Subcutaneous adipose tissue (tissue), 4 donors: Measurements from ENCODE around the gene EXT2. TPM values are rescaled to one million over a fixed set of nuclear protein-coding genes. Genes with fewer than 3 reads are reported as not detected.

Source experiments
- total RNA-seq, 4 donors: library from RNA; depleted of rRNA; stranded (reverse); fragments of >200 nt; gene quantifications; one replicate each; pipeline ENCODE4 v1.1.0, GENCODE V29; 2016
- TF ChIP-seq, protein P1 (sequence below): fragments of 450-650 bp; IDR thresholded peaks from one replicate; pipeline ENCODE4 v1.5.1; 2016; ENCODE audit warnings: low read depth, mild to moderate bottlenecking, control low read depth, antibody characterized with exemption, moderate library complexity

The EXT2 gene
- 10 to 100 TPM; 48.6 to 63.9 (median 54.8) TPM for total RNA-seq

DNA sequence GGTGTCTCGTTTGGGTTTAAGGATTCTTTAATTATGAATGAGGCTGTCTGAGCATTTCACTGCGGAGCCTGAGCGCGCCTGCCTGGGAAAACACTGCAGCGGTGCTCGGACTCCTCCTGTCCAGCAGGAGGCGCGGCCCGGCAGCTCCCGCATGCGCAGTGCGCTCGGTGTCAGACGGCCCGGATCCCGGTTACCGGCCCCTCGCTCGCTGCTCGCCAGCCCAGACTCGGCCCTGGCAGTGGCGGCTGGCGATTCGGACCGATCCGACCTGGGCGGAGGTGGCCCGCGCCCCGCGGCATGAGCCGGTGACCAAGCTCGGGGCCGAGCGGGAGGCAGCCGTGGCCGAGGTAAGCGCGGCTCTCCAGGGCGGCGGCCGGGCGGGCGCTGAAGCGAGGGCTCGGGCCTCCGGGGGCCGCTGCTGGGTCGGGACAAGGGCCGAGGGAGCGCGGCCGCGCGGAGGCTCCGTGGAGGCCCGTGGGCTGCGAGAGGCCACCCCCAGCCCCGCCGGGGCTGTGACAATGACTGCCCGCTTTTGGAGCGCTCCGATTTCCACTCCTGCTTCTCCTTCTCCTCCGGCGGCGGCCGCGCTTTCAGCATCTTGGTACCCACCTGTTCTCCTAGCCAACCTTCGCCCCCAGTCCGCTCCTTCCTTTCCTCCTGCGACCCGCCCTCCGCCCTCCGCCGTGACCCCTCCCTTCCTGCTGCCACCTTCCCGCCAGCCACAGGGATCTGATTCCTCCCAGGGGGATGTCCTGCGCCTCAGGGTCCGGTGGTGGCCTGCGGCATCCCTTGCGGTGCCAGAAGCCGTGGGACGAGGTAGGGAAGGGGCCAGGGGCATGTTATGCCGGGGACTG lies at the start of gene EXT2:
Gene EXT2, plus strand, starts transcription at position 173 of the 854 bp plus-strand sequence. CDS start 12,035 bp downstream, outside the sequence.
- TF ChIP-seq, protein P1, sequence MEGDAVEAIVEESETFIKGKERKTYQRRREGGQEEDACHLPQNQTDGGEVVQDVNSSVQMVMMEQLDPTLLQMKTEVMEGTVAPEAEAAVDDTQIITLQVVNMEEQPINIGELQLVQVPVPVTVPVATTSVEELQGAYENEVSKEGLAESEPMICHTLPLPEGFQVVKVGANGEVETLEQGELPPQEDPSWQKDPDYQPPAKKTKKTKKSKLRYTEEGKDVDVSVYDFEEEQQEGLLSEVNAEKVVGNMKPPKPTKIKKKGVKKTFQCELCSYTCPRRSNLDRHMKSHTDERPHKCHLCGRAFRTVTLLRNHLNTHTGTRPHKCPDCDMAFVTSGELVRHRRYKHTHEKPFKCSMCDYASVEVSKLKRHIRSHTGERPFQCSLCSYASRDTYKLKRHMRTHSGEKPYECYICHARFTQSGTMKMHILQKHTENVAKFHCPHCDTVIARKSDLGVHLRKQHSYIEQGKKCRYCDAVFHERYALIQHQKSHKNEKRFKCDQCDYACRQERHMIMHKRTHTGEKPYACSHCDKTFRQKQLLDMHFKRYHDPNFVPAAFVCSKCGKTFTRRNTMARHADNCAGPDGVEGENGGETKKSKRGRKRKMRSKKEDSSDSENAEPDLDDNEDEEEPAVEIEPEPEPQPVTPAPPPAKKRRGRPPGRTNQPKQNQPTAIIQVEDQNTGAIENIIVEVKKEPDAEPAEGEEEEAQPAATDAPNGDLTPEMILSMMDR = no peak

DNA sequence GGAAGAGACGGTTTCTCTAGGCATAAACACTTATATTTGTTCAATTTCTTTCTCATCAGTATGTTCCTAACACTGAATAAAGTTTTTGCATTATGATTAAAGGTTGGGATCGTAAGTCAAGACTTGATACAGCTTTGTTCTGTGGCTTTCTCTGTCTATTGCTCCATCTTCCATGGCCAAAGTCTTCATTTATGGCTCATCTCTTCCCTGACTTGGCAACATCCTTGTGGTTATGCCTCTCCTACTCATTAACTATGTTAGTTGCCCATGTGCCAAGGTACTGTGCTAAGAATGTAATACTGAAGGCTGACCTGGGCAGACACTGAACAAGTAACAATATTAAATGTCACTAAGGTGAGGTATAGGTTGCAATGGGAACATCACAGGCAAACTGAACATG lies 49.3 kb upstream of the EXT2 start:
- TF ChIP-seq, protein P1 = no peak

DNA sequence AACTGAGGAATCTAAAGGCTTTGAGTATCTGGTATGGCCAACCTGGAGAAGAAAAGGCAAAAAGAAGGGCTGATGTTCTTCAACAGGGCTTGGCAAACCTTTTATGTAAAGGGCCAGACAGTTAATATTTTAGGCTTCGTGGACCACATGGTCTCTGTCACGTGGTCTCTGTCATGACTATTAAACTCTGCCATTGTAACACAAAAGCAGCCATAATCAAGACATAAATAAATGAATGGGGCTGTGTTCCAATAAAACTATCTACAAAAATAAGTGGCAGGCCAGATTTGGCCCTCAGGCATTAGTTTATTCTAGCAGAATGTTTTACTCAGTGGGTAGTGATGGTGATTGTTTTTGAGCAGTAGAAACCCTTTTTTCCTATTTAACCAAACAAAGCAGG lies 48.2 kb upstream of the EXT2 start:
- TF ChIP-seq, protein P1 = no peak

DNA sequence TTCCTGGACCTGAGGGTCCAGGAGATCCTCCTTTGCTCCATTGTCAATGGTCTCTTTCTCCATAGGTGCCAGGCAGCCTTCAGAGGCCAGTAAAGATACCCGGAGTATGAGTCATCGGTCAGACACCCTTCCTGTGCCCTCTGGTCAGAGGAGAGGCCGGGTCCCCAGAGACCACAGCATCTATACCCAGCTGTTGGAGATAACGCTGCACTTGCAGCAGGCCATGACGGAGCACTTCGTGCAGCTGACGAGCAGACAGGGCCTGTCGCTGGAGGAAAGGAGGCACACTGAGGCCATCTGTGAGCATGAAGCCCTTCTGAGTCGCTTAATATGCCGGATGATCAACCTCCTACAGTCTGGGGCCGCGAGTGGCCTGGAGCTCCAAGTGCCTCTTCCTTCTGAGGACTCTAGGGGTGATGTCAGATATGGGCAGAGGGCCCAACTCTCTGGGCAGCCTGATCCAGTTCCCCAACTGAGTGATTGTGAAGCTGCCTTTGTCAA lies 47.5 kb upstream of the EXT2 start, which contains the start of gene ACCSL:
Gene ACCSL, plus strand, starts transcription at position 51 of the 501 bp plus-strand sequence. Its CDS starts 56 bp downstream, at position 107.
- TF ChIP-seq, protein P1 = no peak

DNA sequence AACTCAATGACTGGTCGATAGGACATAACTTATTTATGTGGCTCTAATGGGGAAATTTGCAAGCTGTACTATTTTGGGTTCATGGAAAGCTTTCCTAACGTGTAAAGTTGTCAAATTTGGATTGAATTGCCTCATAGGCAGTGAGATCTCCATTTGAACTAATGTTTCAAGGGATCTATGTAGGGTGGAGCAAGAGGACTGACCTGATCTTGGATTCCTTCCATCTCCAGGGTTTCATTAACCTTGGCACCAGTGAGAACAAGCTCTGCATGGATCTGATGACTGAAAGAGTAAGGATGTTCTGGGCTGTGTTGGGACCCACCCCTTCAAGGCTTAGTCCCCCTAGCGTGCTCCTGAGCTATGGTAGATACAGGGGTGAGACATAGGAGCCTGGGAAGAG lies 45.6 kb upstream of the EXT2 start:
- TF ChIP-seq, protein P1 = no peak

DNA sequence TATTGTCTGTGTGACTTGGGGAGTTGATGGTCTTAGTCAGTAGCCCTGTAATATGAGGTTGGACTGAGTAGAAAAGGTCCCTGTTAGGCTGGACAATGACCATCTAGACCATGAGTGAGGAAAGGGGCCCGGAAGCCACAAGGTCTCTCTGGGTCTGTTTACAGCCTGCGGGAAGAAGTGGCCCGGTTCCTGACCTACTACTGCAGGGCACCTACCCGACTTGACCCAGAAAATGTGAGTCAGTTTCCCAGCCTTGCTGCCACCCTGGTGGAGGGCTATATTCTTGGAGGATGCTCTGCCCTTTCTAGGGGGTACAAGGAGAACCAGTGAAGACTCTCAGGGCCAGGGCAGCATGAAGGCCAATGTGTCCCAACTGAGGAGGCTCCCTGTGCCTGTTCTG lies 44.3 kb upstream of the EXT2 start:
- TF ChIP-seq, protein P1 = no peak

DNA sequence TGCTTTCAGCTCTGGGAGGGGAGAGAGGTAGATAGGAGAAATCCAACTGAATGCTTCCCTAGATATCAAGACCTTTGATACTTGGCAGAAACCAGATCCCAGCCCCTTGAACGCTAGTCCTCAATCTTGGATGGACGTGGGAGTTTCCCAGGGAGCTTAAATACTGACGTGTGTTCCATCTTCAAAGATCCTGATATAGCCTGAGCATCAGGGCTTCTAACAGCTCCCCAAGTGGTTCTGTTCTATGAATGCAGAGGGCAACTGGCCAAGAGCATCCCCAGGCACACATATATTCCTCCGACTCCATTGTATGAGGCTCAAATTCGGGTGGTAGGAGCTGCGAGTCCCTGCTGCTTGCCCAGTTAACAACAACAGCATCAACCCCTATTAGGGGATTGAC lies 38.1 kb upstream of the EXT2 start:
- TF ChIP-seq, protein P1 = no peak
